ENCODE measurements around the gene ENTR1.

The ENTR1 gene

GRCh38 chr9:136443687-136444086 lies 33.3 kb upstream of the ENTR1 start:
- H3K36me3 ChIP-seq (replicated peaks) = peaks cover 66% of the 10 kb centered on the region
- no peak overlapping the region for H3K4me3 ChIP-seq
- no peaks in the 10 kb centered on the region for H3K27me3 ChIP-seq (ENCODE audit: low read depth)
- in situ Hi-C loops (cut with MboI; ENCODE audit: low sequenced_read_pairs) = no loop called here
- DNase-seq (ENCODE audit: low spot score in 2 of 2) = no peak
- no peaks in the 10 kb centered on the region for H3K9me3 ChIP-seq
- peaks cover 3% of the 10 kb centered on the region for H3K4me1 ChIP-seq

GRCh38 chr9:136443087-136443486 lies 32.7 kb upstream of the ENTR1 start:
- peaks cover 66% of the 10 kb centered on the region for H3K36me3 ChIP-seq (replicated peaks)
- H3K9me3 ChIP-seq = no peaks in the 10 kb centered on the region

GRCh38 chr9:136442265-136442664 lies 31.9 kb upstream of the ENTR1 start:
- DNase-seq (ENCODE audit: low spot score in 2 of 2) = no peak
- Histone ChIP-seq H3K36me3 (replicated peaks) (peaks cover 64% of the 10 kb centered on the region), H3K4me1 (peaks cover 9% of the 10 kb centered on the region), H3K27me3 (ENCODE audit: low read depth) (no peaks in the 10 kb centered on the region), H3K4me3 (no peak overlapping the region), H3K9me3 (no peaks in the 10 kb centered on the region)
- in situ Hi-C loops (cut with MboI; ENCODE audit: low sequenced_read_pairs) = no loop called here

More at GRCh38 chr9:136443087-136443486, 32.7 kb upstream of the ENTR1 start:
- no peak for DNase-seq (ENCODE audit: low spot score in 2 of 2)
- Histone ChIP-seq H3K4me1 (peaks cover 3% of the 10 kb centered on the region), H3K27me3 (ENCODE audit: low read depth) (no peaks in the 10 kb centered on the region), H3K4me3 (no peak overlapping the region)
- in situ Hi-C loops (cut with MboI; ENCODE audit: low sequenced_read_pairs) = no loop called here

- peaks cover 12% of the 10 kb centered on the region for H3K4me1 ChIP-seq
- H3K4me3 ChIP-seq = no peak overlapping the region
- no peak for DNase-seq (ENCODE audit: low spot score in 2 of 2)
- in situ Hi-C loops (cut with MboI; ENCODE audit: low sequenced_read_pairs) = no loop called here
- H3K9me3 ChIP-seq = no peaks in the 10 kb centered on the region
- no peaks in the 10 kb centered on the region for H3K27me3 ChIP-seq (ENCODE audit: low read depth)
- peaks cover 59% of the 10 kb centered on the region for H3K36me3 ChIP-seq (replicated peaks)
Measured at GRCh38 chr9:136441681-136442245, 31.3 kb upstream of the ENTR1 start.

DNA sequence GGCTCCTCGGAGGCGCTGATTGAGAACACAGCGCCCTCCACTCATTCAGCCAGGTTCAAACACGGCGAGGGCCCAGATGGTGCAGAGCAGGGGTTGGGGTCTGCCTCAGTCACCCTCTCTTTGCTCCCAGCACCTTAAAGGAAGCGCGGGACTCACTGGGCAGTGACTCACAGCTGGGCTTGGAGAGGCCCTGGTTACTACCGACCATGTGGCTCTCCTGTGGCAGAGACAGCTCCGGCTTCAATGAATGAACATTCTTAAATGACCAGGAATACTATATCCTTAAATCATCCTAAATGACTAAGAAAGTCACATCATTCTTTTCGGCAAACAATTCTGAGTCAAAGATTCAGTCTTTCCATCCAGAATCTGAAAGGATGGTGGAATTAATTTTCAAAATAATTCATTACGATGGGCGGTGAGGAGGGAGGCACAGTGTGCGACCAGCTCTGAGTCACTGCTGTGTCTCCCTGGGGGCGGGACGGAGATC lies 30.8 kb upstream of the ENTR1 start:
- Histone ChIP-seq H3K36me3 (replicated peaks) (peaks cover 56% of the 10 kb centered on the region), H3K9me3 (no peaks in the 10 kb centered on the region), H3K27me3 (ENCODE audit: low read depth) (no peaks in the 10 kb centered on the region), H3K4me1 (peaks cover 12% of the 10 kb centered on the region), H3K4me3 (no peak overlapping the region)
- no peak for DNase-seq (ENCODE audit: low spot score in 2 of 2)
- in situ Hi-C loops (cut with MboI; ENCODE audit: low sequenced_read_pairs) = no loop called here

DNA sequence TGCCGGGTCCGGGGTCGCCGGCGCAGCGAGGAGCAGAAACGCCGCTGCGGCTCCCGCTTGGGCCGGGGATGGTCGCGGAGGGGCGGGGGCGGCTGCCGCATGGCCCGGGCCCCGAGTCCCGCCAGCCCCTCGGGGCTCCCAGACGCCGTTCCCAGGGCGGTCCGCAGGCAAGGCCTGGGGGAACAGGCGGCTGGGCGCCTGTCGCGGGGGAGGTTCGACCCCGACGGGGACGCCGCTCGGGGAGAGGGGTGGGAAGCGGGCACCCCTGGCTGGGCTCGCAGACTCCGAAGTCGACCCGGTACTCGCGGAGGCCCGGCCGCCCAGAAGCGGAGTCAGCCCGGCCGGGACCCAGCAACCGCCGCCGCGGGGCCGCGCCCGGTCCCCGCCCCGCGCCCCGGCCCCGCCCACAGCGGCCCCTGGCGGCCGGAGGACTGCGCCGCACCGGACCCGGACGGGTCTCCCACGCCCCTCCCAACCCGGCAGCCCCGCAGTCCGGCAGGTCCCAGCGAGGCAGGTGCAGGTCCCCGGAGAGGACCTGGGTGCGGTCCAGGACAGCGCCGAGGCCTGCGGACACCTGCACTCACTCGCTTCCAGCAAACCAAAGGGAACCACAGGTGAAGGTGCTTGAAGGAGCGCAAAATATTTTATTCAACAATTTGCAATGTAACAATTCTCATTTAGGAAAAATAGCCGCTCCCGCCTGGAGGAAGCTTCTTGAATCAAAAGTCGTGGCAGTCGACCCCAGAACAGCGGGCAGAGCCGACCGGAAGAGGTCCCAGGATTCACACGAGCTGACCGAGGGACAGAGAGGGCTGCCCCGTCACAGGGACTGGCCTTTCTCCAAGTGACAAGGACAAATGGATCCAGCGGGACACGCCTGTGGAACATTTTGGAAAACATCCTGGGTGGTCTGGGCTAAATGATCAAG lies 29.3 kb upstream of the ENTR1 start, which contains the start of gene INPP5E:
TSS of gene INPP5E (minus strand) at position 365 of the 928 bp plus-strand sequence. CDS start 426 bp downstream, outside the sequence.
- Histone ChIP-seq H3K9me3 (no peaks in the 10 kb centered on the region), H3K36me3 (replicated peaks) (peaks cover 43% of the 10 kb centered on the region), H3K27me3 (ENCODE audit: low read depth) (no peaks in the 10 kb centered on the region), H3K4me1 (peaks cover 12% of the 10 kb centered on the region), H3K4me3 (peak within 1 kb of the TSS; percentile 67)
- in situ Hi-C loops (cut with MboI; ENCODE audit: low sequenced_read_pairs) = no loop called here
- peak; percentile 45 to 87 for DNase-seq (ENCODE audit: low spot score in 2 of 2)

DNA sequence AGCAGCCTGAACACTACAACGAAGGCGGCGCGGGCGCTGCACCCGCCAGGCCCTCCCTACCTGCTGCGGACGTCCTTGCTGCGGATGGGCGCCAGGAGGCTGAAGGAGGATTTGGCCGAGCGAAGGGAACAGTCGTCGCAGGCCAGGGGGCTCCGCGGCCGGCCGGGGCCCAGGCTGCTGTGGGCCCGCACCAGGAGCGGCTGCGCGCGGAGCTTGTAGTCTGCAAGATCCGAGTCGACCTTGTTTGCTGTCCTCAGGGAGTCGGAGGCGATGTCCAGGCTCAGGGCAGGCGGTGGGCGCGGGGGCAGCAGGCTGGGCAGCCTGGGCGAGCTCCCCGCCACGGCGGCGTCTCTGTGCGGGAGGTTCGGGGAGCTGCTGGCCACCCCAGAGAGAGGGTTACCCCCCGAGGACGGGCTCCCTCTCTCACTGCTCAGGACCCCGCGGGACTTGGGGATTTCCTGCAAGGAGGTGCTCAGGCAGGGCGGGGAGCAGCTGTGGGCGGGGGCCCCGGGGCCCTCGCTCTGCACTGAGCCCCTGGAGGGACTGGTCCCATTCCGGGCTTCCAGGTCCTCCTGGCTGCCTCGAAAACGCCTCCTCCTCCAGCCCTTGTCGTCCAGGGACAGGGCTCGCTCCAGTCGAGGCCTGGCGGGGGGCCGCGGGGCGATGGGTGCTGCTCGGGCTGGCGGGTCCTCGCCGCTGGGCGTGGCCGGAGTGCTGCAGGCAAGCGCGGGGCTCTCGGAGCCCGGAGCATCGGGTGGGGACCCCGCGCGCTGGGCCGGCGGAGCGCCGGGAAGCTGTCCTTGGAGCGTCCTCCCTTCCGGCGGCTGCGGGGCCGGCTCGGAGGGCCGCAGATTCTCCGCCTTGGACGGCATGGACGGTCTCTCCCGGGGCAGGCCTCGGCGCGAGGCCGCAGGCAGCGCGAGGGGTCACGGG lies 28.4 kb upstream of the ENTR1 start:
- Histone ChIP-seq H3K4me3 (peak overlapping the region; percentile 67), H3K27me3 (ENCODE audit: low read depth) (no peaks in the 10 kb centered on the region), H3K4me1 (peaks cover 12% of the 10 kb centered on the region), H3K36me3 (replicated peaks) (peaks cover 36% of the 10 kb centered on the region), H3K9me3 (no peaks in the 10 kb centered on the region)
- in situ Hi-C loops (cut with MboI; ENCODE audit: low sequenced_read_pairs) = no loop called here
- peak in 1 of 2 experiments; percentile 62 for DNase-seq (ENCODE audit: low spot score in 2 of 2)

GRCh38 chr9:136437839-136438547 lies 27.6 kb upstream of the ENTR1 start:
- Histone ChIP-seq H3K36me3 (replicated peaks) (peaks cover 28% of the 10 kb centered on the region), H3K4me1 (peaks cover 12% of the 10 kb centered on the region), H3K27me3 (ENCODE audit: low read depth) (no peaks in the 10 kb centered on the region), H3K4me3 (peak overlapping the region; percentile 67), H3K9me3 (no peaks in the 10 kb centered on the region)
- DNase-seq (ENCODE audit: low spot score in 2 of 2) = no peak
- in situ Hi-C loops (cut with MboI; ENCODE audit: low sequenced_read_pairs) = no loop called here

- DNase-seq (ENCODE audit: low spot score in 2 of 2) = no peak
- in situ Hi-C loops (cut with MboI; ENCODE audit: low sequenced_read_pairs) = no loop called here
- Histone ChIP-seq H3K4me1 (peaks cover 12% of the 10 kb centered on the region), H3K27me3 (ENCODE audit: low read depth) (no peaks in the 10 kb centered on the region), H3K4me3 (peak overlapping the region; percentile 67), H3K36me3 (replicated peaks) (peaks cover 25% of the 10 kb centered on the region), H3K9me3 (no peaks in the 10 kb centered on the region)
Measured at GRCh38 chr9:136437430-136437829, 27.0 kb upstream of the ENTR1 start.

DNA sequence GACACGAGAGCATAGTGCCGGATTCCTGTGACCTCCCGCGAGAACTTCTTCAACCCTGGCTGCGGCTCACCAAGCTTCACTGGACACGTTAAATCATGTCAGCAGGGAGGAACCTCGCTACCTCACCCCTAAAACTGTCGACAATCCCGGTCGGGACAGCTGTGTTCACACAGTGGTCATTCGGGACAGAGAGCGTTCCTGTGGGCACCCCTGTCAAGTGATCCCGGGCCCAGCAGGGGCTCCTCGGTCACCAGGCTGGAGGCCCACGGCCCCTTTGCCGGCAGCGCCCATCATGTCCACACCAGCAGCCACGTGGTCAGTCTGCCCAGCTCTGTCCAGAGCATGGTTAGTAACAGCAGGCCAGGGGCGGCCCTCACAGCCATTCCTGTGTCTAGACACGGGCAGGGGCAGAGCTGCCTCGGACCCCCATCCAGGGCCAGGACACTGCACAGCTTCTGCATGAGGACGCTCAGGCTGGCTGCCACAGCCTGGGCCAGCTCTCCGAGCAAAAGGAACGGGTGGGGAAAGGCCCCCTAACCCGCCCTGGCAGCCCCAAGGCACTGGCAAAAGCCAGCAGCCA lies 25.7 kb upstream of the ENTR1 start:
- Histone ChIP-seq H3K4me3 (no peak overlapping the region), H3K36me3 (replicated peaks) (peaks cover 15% of the 10 kb centered on the region), H3K27me3 (ENCODE audit: low read depth) (no peaks in the 10 kb centered on the region), H3K9me3 (no peaks in the 10 kb centered on the region), H3K4me1 (peaks cover 12% of the 10 kb centered on the region)
- no peak for DNase-seq (ENCODE audit: low spot score in 2 of 2)
- in situ Hi-C loops (cut with MboI; ENCODE audit: low sequenced_read_pairs) = no loop called here

DNA sequence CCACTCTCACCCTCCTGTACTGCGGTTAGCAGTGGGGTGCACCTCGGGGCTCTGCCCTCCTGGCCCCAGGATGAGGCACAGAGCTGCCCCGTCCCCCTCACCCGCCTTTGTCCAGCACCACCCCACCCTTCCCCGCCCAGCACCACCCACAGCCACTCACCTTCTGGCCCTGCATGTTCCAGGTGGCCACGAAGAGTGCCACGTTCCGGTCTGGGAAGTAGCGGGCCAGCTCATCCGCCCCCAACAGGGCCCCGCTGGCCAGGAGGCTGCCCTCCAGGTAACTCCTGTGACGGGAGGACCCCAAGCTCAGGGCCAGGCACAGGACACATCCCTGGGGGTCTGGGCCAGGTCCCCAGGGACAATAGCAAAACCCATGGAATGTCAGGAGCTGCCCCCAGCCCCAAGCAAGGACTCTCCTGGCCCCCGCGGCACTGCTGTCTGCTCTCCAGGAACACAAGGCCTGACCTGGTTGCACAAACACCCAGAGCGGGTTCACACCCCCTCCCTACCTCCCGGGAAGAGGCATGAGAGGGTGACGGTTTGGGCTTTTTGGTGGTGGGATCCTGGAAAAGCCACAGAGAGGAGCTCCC lies 24.3 kb upstream of the ENTR1 start:
- DNase-seq (ENCODE audit: low spot score in 2 of 2) = no peak
- H3K4me1 ChIP-seq = peaks cover 9% of the 10 kb centered on the region
- H3K4me3 ChIP-seq = no peak overlapping the region
- H3K36me3 ChIP-seq (replicated peaks) = peaks cover 17% of the 10 kb centered on the region
- in situ Hi-C loops (cut with MboI; ENCODE audit: low sequenced_read_pairs) = no loop called here
- H3K9me3 ChIP-seq = no peaks in the 10 kb centered on the region
- no peaks in the 10 kb centered on the region for H3K27me3 ChIP-seq (ENCODE audit: low read depth)

GRCh38 chr9:136433849-136434579 lies 23.6 kb upstream of the ENTR1 start:
- Histone ChIP-seq H3K4me3 (no peak overlapping the region), H3K9me3 (no peaks in the 10 kb centered on the region), H3K36me3 (replicated peaks) (peaks cover 21% of the 10 kb centered on the region), H3K4me1 (peaks cover 9% of the 10 kb centered on the region), H3K27me3 (ENCODE audit: low read depth) (no peaks in the 10 kb centered on the region)
- in situ Hi-C loops (cut with MboI; ENCODE audit: low sequenced_read_pairs) = no loop called here
- no peak for DNase-seq (ENCODE audit: low spot score in 2 of 2)

All from HAP-1 (cell line).